Subcutaneous abdominal adipose tissue (tissue), 5 donors: ENCODE results near the gene LAMA4.

ENCODE experiments used
- H3K27ac ChIP-seq: one replicate; pipeline ENCODE4 v1.7.0; 2013; ENCODE audit warnings: low read depth, mild to moderate bottlenecking, inconsistent platforms, low read length, moderate library complexity
- H3K27me3 ChIP-seq, 5 donors: one replicate each; pipeline ENCODE4 v1.7.0; 2013; ENCODE audit warnings: low read length in 5 of 5, inconsistent platforms in 1 of 5; ENCODE audit not compliant: control insufficient read depth in 5 of 5, insufficient read depth in 4 of 5
- H3K36me3 ChIP-seq, 5 donors: one replicate each; pipeline ENCODE4 v1.7.0; 2013; ENCODE audit warnings: low read length in 5 of 5; ENCODE audit not compliant: control insufficient read depth in 5 of 5, insufficient read depth in 5 of 5
- H3K4me1 ChIP-seq, 5 donors: one replicate each; pipeline ENCODE4 v1.7.0; 2013; ENCODE audit warnings: low read length in 5 of 5, mild to moderate bottlenecking in 3 of 5, moderate library complexity in 1 of 5; ENCODE audit not compliant: control insufficient read depth in 5 of 5, insufficient read depth in 5 of 5
- H3K4me3 ChIP-seq, 5 donors: one replicate each; pipeline ENCODE4 v1.7.0; 2013; ENCODE audit warnings: low read length in 5 of 5, low read depth in 1 of 5
- H3K9ac ChIP-seq, 5 donors: one replicate each; pipeline ENCODE4 v1.7.0; 2013; ENCODE audit warnings: low read length in 5 of 5, mild to moderate bottlenecking in 4 of 5, moderate library complexity in 3 of 5
- H3K9me3 ChIP-seq, 5 donors: one replicate each; pipeline ENCODE4 v1.7.0; 2013; ENCODE audit warnings: low read length in 5 of 5; ENCODE audit not compliant: control insufficient read depth in 5 of 5
- donor health status: healthy.
- donor health status: healthy.
- donor health status: healthy.
- donor health status: healthy.
- donor health status: healthy.

LAMA4 gene

DNA sequence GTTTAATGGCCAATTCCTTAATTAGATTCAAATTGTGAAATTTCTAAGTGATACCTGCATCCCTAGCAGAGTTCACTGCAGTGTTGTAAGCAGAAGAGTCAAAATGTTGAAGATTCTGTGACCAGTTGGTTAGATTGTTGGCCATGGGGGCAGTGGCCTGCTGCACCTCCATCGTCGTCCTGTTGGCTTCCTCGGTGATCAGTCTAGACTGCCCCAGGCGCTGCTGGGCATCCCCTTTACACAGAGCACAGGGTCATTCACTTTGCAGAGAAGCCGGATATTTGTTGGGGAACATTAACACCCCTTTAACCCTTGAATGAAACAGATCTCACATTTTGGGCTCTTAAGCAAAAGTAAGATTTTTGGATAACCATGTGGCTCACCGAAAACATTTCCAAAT is 106.3 kb downstream of the LAMA4 start:
- Histone ChIP-seq H3K9ac (peak overlapping the region in 1 of 5 donors; percentile 40), H3K36me3 (peaks cover 64 to 88% (median 73%) of the 10 kb centered on the region in 5 donors), H3K9me3 (no peaks in the 10 kb centered on the region), H3K27me3 (no peaks in the 10 kb centered on the region), H3K27ac (peak overlapping the region; percentile 6), H3K4me3 (no peak overlapping the region), H3K4me1 (peaks cover 0 to 19% (median 4%) of the 10 kb centered on the region in 5 donors)

DNA sequence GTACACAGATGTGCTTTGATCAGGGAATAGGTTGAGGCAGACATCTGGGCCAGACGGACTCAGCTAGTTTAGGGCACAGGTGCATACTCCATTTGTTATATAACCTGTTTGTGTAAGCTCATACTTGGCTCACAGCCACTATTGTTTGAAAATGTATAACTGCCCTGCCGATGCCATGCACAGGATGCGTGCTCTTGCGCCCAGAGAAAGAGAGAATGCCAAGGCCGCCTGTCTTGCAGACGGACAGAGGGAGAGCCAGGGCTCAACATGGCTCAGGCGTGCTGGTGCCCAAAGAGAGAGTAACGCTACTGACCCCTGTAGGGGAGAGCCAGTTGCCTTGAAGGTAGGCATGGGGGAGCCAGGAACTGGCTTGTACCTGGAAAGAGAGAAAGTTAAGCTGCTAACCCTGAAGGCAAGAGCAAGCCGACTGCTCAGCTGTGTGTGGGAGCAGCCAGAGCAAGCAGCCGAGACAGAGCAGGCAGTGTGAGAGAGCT is 109.2 kb downstream of the LAMA4 start:
- Histone ChIP-seq H3K9ac (no peak overlapping the region), H3K4me1 (peaks cover 0 to 14% (median 4%) of the 10 kb centered on the region in 5 donors), H3K9me3 (no peaks in the 10 kb centered on the region), H3K27me3 (no peaks in the 10 kb centered on the region), H3K27ac (peak overlapping the region; percentile 34), H3K4me3 (no peak overlapping the region), H3K36me3 (peaks cover 67 to 95% (median 85%) of the 10 kb centered on the region in 5 donors)

DNA sequence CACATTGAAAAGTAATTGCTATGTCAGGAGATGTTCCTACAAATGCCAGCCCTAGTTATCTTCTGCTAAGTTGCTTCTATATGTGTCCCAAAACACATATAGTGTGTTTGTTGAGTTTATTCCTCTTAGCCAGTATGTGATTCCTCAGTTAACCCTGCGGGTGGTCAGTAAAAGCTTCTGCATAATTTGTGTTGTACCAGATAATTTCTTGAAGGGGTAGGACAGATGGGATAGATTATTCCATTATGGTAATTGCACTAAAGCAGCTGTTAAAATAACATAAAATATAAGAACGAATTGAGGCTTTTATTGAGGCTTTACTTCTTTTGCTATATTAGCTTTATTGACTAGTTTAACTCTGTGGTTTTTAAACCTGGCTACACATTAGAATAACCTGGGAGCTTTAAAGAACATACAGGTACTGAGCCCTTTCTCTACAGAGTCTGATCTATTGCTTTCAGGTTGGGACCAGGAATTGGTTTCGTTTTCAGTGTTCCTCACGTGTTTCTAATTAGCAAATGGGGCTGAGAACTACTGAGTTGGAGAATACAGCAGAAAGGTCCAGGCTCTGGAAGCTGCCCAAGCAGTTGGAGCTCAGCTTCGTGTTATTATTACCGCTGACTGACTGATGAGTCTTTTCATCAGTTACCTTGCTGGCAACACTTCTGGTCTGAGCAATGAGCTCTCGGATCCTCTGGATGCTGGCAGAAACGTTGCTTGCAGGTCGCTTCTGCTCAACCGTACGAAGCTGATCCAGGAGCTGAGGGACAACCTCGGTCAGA is 110.0 kb downstream of the LAMA4 start:
- Histone ChIP-seq H3K27me3 (no peaks in the 10 kb centered on the region), H3K9me3 (no peaks in the 10 kb centered on the region), H3K9ac (no peak overlapping the region), H3K4me1 (peaks cover 0 to 9% (median 2%) of the 10 kb centered on the region in 5 donors), H3K27ac (peak overlapping the region; percentile 34), H3K36me3 (peaks cover 69 to 95% (median 87%) of the 10 kb centered on the region in 5 donors), H3K4me3 (no peak overlapping the region)

DNA sequence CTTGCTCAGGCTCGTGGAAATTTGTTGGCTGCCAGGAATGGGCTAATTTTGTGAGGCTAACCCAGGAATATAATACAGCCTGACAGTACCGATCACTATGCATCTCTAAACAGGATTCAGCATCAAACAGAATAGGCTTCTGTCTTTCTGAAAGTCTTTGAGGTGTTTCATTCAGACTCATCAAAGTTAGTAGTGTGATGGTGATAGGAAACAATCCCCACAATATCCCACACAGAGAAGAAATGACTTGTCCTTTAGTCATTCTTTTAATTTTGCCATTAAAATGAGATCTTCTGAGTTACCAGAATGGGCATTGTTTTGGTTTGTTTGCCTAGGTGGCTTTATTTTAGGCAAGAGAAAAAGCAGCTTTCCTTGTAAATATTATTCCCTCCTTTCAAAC is 112.7 kb downstream of the LAMA4 start:
- Histone ChIP-seq H3K4me3 (no peak overlapping the region), H3K4me1 (peaks cover 0 to 9% (median 2%) of the 10 kb centered on the region in 5 donors), H3K9me3 (no peaks in the 10 kb centered on the region), H3K27me3 (no peaks in the 10 kb centered on the region), H3K27ac (peak overlapping the region; percentile 59), H3K36me3 (peaks cover 77 to 98% (median 92%) of the 10 kb centered on the region in 5 donors), H3K9ac (no peak overlapping the region)

DNA sequence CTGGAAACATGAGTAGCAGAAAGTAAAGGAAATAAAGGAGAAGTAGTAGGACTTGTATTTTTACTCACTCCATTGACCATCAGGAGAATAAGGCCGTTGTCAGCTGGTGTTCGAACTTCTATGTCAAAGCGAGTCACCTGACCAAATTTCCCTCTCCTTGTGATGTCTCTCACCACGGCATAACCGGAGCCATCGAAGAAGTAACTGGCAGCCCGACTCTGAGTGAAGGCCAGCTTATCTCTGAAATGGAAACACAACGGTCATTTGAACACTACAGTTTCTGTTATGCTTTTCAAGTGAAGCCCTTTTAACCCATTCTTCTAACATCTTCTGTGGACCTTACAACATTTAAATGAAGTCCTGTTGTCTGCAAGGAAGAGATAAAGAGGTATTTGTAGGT is 115.3 kb downstream of the LAMA4 start:
- Histone ChIP-seq H3K27me3 (no peaks in the 10 kb centered on the region), H3K9me3 (no peaks in the 10 kb centered on the region), H3K9ac (no peak overlapping the region), H3K4me3 (no peak overlapping the region), H3K4me1 (peaks cover 0 to 3% (median 0%) of the 10 kb centered on the region in 5 donors), H3K36me3 (peaks cover 90 to 98% (median 92%) of the 10 kb centered on the region in 5 donors), H3K27ac (peak overlapping the region; percentile 15)

DNA sequence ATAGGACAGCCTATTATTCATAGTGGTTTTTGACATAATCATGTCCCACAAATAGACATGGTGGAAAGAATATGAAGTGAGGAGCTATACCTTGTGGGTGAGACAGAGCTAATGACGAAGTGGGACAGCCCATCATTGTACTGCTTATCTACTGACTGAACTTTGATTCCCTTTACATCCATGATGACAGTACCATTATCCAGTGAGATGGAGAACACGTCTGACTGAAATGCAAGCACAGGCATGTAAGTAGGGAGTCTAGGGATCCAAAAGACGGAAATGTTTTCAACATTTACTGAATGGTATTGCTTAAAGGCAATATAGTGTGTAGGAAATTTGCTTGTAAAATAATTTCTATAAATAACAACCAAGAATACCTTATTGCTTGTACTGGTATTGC is 123.5 kb downstream of the LAMA4 start:
- Histone ChIP-seq H3K9ac (no peak overlapping the region), H3K4me3 (no peak overlapping the region), H3K27ac (no peak overlapping the region), H3K27me3 (no peaks in the 10 kb centered on the region), H3K9me3 (no peaks in the 10 kb centered on the region), H3K36me3 (peaks cover 97 to 100% (median 97%) of the 10 kb centered on the region in 5 donors), H3K4me1 (peaks cover 0 to 3% (median 0%) of the 10 kb centered on the region in 5 donors)

DNA sequence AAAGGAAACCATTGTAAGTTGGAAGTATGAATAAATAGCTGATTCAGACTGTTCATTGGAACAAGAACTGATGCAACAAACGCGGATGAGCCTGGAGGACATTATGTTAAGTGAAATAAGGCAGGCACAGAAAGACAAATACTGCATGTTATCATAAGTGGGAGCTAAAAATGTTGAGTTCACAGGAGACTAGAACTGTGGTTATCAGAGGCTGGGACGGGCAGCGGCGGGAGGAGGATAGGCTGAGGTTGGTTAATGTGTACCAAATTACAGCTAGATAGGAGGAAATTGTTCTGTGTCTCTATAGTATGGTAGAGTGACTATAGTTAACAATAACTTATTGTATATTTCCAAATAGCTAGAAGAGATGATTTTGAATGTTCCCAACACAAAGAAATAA is 126.2 kb downstream of the LAMA4 start:
- Histone ChIP-seq H3K9me3 (no peaks in the 10 kb centered on the region), H3K27me3 (no peaks in the 10 kb centered on the region), H3K9ac (no peak overlapping the region), H3K27ac (no peak overlapping the region), H3K36me3 (peaks cover 85 to 98% (median 92%) of the 10 kb centered on the region in 5 donors), H3K4me1 (peaks cover 0 to 3% (median 3%) of the 10 kb centered on the region in 5 donors), H3K4me3 (no peak overlapping the region)

DNA sequence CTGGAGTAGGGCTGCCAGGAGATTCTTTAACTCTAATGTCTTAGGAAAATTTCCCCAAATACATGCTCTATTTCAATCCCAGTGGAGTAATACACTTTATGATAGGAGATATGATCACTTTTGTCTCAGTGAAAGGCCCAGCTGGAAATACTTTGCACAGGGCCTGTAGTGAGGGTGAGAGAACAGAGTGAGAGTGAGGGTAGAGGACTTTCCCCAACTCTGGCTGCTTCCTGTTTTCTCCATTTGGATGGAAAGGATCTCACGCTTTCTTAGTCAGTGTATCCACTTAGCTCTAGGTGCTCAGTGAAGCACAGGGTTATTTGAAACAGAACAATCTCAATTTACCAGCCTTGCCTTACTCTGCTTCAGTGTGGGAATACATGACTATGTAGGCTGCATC is 130.4 kb downstream of the LAMA4 start:
- Histone ChIP-seq H3K27ac (no peak overlapping the region), H3K4me3 (no peak overlapping the region), H3K9me3 (no peaks in the 10 kb centered on the region), H3K36me3 (peaks cover 78 to 98% (median 87%) of the 10 kb centered on the region in 5 donors), H3K9ac (peak overlapping the region in 1 of 5 donors; percentile 20), H3K27me3 (no peaks in the 10 kb centered on the region), H3K4me1 (peaks cover 0 to 3% (median 3%) of the 10 kb centered on the region in 5 donors)

DNA sequence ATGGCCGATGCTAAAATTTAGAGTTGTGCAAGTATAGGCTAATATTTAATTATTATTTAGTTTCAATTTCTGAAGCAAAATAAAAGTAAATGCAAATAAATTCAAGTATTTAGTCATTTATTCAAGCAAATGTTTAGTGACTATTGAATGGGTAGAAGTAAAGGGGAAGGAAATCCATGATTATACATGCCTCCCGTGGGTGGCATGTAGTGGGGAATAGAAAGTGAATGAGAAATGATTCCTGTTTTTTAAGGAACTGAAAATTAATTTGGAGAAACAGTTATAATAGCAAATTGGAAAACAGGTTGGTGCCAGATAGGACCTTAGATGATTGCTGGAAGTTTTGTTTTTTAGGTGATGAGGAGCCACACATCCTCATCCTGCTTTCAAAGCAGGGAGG is 131.6 kb downstream of the LAMA4 start:
- H3K9ac ChIP-seq, result no peak overlapping the region
- no peak overlapping the region for H3K27ac ChIP-seq
- H3K4me1 ChIP-seq, result peaks cover 0 to 3% (median 3%) of the 10 kb centered on the region in 5 donors
- no peak overlapping the region for H3K4me3 ChIP-seq
- H3K27me3 ChIP-seq, result no peaks in the 10 kb centered on the region
- H3K36me3 ChIP-seq, result peaks cover 73 to 98% (median 86%) of the 10 kb centered on the region in 5 donors
- no peaks in the 10 kb centered on the region for H3K9me3 ChIP-seq

DNA sequence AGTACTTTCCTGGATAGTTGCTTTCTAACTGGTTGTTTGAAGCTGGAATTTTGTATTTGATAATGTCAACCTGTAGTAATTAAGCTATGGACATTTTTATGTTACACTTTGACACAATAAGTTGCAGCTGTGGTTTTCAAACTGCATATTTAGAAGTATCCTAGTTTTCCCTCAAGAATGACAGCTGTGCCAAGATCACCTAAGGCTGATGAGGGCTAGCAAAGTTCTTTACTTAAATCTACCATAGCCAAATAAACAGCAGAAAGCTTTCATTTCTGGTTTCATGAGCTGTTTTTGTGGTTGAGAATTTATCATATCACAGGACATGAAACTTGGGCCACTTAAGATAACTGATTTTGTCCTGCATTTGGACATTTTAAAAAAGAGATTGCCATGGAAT is 136.3 kb downstream of the LAMA4 start:
- Histone ChIP-seq H3K4me1 (no peaks in the 10 kb centered on the region), H3K4me3 (no peak overlapping the region), H3K27me3 (no peaks in the 10 kb centered on the region), H3K9ac (no peak overlapping the region), H3K27ac (no peak overlapping the region), H3K9me3 (no peaks in the 10 kb centered on the region), H3K36me3 (peaks cover 74 to 100% (median 85%) of the 10 kb centered on the region in 5 donors)
